Measurements from ENCODE around the gene ATP5F1E.
"Not testable (repeated sequence)": the region's sequence is repeated elsewhere in the genome, so short reads cannot be mapped to it uniquely, and the experiment has no call there.

The ATP5F1E gene

DNA sequence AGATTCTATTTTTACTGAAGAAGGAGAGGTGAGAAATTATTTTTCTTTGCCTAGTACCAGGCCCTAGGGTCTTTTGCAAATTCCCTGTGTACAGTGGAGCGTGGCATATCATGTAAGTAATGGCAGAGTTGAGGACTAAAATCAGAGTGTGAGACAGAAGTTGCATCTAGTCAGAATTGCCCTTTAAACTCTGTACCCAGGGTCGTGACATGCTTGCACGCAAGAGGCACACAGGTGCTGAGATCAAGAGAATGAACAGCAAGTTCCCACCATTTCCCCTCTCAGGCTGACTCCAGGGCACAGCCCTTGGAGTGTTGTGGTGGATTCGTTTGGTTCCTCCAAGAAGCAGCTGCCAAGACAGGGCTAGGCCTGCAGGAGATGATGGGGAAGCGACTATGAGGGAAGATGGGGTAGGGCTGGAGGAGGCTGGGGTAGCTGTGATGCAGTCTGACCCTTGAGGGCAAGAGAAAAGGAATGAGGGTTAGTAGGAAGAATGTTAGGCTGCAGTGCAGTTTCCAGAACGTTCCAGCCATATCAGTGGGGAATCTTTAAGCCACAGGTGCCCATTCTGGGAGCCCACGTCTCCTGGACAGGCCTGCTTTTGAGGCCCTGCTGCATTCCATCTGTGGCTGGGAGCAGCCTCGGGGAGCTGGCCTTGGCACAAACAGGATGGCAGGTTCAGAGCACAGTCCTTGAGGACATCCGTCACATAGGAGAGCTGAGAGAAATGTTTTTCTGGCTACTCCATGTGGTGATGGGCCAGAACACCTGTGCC, 44.2 kb downstream of the ATP5F1E start:
- DNase-seq, result no peak

DNA sequence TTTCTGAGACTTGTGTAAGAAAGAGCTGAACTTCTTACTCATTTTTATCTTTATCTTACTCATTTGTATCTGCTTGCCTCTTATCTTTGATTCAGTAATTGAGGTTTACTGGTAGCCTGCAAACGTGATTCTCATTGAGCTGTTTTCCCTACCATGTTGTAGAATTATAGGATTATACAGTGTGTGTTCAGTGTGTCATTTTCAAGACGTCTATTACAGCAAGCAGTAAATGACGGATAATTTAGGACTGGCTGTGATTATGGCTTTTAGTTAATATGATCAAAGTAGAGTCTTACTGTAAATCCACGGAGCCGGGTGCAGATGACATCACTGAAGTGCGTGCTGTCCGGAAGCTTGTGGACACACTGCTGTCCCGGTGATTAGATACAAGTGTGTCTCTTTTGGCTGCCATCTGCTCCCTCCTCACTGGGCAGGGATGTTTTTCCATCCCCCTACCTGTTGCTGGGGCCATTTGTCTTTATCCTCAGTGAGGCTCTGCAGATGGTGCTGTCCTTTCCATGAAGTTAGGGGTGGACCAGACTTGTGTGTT, 45.1 kb downstream of the ATP5F1E start:
- no peak for DNase-seq

DNA sequence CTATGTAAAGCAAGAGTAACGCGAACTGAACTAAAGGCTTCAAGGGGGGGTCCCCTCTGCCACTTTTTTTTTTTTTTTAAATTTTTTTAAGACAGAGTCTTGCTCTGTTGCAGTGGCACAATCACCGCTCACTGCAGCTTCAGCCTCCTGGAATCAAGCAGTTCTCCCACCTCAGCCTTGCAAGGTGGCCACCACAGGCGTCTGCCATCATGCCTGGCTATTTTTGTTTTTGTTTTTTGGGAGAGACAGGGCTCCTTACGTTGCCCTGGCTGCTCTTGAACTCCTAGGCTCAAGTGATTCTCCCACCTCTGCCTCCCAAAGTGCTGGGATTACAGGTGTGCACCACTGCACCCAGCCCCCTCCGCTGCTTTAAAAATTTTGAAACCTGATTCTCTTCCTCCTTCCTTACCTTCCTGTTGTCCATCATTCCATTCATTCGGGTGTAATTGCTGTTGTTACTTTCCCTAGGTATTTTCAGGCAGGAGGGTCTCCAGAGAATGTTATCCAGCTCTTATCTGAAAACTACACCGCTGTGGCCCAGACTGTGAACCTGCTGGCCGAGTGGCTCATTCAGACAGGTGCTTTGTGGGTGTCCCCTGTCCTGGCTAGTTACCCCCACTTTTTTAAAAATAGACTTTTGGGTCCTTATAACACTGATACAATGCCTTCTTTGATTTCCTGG, 45.7 kb downstream of the ATP5F1E start:
- no peak for DNase-seq

DNA sequence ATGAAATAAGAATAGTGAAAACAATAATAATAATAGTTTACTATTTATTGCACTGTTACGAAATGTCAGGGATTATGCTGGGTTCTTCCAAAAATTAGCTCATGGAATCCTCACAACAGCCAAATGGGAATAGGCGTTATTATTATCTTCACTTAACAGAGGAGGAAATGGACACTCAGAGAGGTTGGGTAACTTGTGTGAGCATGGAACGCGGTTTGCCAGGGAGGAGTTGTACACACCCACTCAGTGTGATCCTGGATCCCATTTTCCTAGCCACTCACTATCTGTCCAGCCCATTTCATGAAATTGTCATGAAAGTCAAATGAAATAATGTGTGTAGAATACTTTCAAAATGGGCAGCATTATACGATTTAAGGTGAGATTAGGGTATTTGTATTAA, 46.5 kb downstream of the ATP5F1E start:
- no peak for DNase-seq

DNA sequence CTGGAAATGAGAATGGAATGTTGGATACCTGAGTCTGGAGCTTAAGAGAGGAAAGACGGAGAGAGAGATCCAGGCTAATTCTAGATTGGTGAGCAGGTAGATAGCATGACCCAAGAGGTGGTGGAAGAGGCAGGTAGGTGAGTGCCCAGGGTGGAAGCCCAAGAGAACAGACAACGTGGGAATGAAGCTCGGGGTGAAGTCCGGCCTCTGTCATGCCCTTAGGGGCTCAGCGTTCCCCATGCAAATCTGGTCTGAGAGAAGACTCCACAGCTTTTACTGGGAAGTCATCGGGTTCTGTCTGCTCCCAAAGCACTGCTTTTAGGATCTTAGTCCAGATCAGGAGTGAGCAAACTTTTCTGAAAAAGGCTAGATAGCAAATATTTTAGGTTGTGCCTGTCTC, 47.4 kb downstream of the ATP5F1E start:
- DNase-seq, result no peak

DNA sequence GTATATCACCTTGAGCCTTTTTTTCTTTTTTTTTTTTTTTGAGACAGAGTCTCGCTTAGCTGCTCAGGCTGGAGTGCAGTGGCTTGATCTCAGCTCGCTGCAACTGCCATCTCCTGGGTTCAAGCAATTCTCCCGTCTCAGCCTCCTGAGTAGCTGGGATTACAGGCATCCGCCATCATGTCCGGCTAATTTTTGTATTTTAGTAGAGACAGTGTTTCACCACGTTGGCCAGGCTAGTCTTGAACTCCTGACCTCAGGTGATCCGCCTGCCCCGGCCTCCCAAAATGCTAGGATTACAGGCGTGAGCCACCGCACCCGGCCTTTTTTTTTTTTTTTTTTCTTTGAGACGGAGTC, 49.0 kb downstream of the ATP5F1E start:
- DNase-seq, result not testable (repeated sequence)

DNA sequence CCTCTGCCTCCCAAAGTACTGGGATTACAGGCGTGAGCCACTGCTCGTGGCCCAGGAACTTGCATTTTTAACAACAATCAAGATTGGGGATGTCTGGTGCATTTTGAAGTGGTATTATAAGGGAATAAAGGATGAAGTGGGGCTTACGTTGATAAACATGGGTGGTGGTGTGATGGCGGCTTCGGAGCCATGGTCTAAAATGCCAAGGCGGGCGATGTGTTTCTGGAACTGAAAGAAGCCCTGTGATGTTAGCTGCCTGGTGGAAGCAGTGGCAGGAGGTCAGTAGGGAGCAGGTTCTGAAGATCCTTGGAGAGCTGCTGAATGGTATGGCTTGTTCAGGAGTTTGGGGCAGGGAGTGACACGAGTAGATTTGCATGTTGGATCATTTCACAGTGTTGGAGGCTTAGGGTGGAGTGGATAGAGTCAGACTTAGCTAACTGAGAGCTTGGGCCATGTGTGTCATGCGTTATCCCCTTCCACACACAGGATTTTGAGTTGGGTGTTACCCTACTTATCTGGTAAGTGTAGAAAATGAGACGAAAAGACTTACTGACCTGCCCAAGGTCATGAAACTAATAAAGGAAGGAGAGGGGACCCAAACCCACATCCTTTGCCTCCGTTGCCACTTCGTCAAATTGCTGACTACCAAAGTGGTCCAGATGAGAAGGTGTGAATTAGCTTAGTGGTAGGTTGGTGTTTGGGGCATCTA, 49.6 kb downstream of the ATP5F1E start:
- DNase-seq, result peak; percentile 90

DNA sequence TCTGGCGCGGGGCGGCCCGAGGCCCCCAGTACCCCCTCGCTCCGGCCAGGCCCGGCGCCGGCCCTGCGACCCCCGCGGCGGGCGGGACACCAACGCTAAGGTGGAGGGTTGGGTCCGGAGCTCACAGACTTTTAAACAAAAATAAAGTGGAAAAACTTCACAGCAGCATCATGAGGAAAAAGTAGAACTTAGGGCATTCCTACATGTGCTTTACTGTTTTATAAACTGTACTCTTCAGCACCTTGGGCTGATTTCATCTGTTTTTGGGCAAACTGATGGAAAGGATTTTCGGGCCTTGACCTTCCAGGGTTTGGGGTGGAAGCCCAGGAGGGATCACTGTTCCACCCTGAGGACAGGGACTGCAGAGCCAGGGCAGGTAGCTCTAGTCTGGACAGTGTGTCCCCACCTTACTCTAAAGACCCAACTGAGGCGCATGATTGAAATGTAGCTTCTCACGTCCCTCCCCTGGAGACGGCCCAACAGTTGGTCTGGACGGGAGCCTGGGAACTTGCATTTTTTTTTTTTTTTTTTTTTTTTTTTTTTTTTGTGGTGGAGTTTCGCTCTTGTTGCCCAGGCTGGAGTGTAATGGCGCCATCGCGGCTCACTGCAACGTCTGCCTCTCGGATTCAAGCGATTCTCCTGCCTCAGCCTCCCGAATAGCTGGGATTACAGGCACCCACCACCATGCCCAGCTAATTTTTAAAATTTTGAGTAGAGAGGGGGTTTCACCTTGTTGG, 50.3 kb downstream of the ATP5F1E start:
- DNase-seq, result peak; percentile 46

DNA sequence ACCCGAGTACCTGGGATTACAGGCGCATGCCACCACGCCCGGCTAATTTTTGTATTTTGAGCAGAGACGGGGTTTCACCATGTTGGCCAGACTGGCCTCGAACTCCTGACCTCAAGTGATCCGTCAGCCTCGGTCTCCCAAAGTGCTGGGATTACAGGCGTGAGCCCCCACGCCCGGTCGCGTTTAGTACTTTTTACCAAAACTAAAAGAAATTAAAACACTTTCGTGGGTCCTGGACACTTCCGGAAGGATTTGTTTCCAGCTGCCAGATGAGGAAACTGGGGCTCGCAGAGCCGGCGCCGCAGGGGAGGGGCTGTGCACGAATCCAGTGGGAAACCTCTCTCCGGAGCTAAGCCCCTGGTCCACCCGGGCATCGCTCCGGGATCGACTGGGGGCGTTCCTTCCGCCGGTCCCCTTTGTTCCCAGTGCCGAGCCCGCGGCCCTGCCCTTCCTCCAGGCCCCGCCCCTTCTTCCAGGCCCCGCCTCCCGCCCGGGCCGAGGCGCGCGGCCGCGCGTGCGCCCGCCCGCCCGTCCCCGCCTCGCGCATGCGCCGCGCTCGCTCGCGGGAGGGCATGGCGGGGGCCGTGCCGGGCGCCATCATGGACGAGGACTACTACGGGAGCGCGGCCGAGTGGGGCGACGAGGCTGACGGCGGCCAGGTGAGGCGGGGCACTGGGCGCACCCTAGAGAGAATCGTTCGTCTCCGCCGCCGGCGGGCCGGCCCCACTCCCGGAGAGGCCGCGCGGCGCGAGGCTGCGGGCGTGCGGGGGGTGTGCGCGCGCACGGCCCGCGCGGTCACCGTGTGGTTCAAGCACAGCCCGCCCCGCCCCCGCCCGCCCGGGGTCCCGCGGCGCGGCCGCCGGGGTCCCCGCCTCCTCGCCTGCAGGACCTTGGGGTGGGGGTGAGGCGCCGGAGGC, 51.2 kb downstream of the ATP5F1E start, which contains the start of gene NELFCD:
TSS of gene NELFCD (plus strand) at position 546 of the 917 bp plus-strand sequence. CDS start at position 600, 54 bp downstream.
- DNase-seq, result peak; percentile 82

DNA sequence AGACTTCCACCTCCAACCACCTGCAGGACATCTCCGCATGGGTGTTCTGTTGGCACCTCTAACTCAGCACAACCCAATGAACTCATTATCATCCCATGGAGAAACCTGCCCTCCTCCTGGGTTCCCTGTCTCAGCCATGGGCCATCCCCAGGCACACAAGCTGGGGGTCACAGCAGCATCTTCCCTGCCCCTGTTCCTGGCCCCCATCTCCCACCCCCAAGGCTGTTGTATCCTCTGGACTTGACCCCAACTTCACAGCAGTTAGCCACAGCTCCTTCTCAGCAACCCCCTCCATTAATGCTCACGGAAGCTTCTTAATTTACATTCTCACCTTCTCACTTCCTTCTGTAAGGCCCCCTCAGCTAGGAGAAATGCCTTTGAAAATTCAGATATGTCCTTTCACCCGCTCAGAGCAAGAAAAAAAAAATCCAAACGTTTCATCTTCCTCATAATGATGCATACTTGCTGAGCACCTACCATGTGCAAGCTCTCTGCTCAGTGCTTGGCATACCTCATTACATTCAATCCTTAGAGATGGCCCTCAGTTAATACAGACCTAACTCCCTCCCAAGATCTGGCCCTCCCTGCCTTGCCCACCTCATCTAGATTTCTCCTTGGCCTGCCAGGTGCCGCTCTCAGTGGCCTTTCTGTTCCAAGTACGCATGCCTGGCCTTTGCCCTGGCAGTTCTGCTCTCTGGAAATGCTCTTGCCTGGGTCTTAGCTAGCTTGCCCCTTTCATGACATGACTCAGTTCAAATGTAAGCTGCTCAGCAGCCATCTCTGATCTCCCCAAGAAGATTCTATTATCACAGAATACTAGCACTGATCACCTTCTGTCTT, 53.6 kb downstream of the ATP5F1E start:
- no peak for DNase-seq

DNA sequence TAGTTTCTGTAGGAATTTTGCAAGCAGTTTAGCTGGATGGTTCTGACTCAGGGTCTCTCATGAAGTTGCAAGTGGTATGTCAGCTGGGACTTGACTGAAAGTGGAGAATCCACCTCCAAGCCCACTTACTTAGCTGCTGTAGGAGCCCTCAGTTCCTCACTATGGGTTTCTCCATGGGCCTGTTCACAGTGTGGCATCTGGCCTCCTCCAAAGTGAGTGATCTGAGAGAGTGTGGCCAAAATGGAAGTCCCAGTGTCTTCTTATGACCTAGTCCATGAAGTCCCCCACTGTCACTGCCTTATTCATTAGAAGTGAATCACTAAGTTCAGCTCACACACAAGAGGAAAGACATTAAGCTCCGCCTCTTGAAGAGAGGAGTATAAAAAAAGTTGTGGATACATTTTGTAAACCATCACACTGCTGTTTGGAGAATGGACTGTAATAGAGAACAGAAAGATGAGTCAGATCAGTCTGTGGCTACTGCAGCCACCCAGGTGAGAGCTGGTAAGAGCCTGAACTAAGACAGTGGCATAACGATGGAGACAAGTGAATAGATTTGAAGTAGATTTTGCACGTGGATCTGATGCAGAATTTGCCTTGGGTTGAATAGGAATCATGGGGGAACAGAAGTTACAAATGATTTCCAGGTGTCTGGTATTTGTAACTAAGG, 55.9 kb downstream of the ATP5F1E start:
- no peak for DNase-seq

Measured in hematopoietic multipotent progenitor cell treated with erythropoietin and hydrocortisone succinate and interleukin-3 and kit ligand, for 8 days (in vitro differentiated cells).